HepG2 (cell line): Measurements from ENCODE around the gene MAPK11. TPM values are rescaled to one million over a fixed set of nuclear protein-coding genes. Genes with fewer than 3 reads are reported as not detected.
A peak's percentile ranks its signal among the peaks of the same experiment; 100 is the strongest.

Experiments used
- EED ChIP-seq: sonication (generic); formaldehyde crosslinking; IDR thresholded peaks from 2 replicates; pipeline ENCODE4 v1.5.0; 2020; ENCODE audit warnings: mild to moderate bottlenecking, missing genetic modification reagents
- EHMT2 ChIP-seq: fragments of 200-600 bp; sonication (generic); IDR thresholded peaks from 2 replicates; pipeline ENCODE4 v1.7.0; 2017; ENCODE audit warnings: antibody characterized with exemption, low read depth, low read length, borderline replicate concordance
- ISX ChIP-seq: sonication (generic); formaldehyde crosslinking; conservative IDR thresholded peaks from 2 replicates; pipeline ENCODE4 v1.5.0; 2020; ENCODE audit warnings: missing genetic modification reagents
- LRRFIP1 ChIP-seq: sonication (generic); formaldehyde crosslinking; conservative IDR thresholded peaks from 2 replicates; pipeline ENCODE4 v1.4.0; 2020; ENCODE audit warnings: missing genetic modification reagents
- NBN ChIP-seq: fragments of 450-650 bp; conservative IDR thresholded peaks from 2 replicates; pipeline ENCODE4 v1.6.1; 2017
- PHF21A ChIP-seq: sonication (generic); formaldehyde crosslinking; IDR thresholded peaks from 2 replicates; pipeline ENCODE4 v1.5.0; 2020; ENCODE audit warnings: mild to moderate bottlenecking, missing genetic modification reagents
- SCMH1 ChIP-seq: sonication (generic); formaldehyde crosslinking; IDR thresholded peaks from 2 replicates; pipeline ENCODE4 v1.9.0; 2021; ENCODE audit warnings: missing genetic modification reagents, mild to moderate bottlenecking, borderline replicate concordance
- SMAD3 ChIP-seq: sonication (generic); formaldehyde crosslinking; IDR thresholded peaks from 2 replicates; pipeline ENCODE4 v1.4.0; 2020; ENCODE audit warnings: missing genetic modification reagents
- TBX2 ChIP-seq: sonication (generic); formaldehyde crosslinking; IDR thresholded peaks from 2 replicates; pipeline ENCODE4 v1.5.0; 2020; ENCODE audit warnings: missing genetic modification reagents, mild to moderate bottlenecking, borderline replicate concordance
- ZBTB3 ChIP-seq: sonication (generic); formaldehyde crosslinking; IDR thresholded peaks from 2 replicates; pipeline ENCODE4 v1.4.0; 2020; ENCODE audit warnings: low read depth, mild to moderate bottlenecking, moderate library complexity, missing genetic modification reagents, borderline replicate concordance
- ZBTB42 ChIP-seq: sonication (generic); formaldehyde crosslinking; IDR thresholded peaks from 2 replicates; pipeline ENCODE4 v1.5.0; 2020; ENCODE audit warnings: mild to moderate bottlenecking, missing genetic modification reagents
- ZBTB8A ChIP-seq: sonication (generic); formaldehyde crosslinking; IDR thresholded peaks from 2 replicates; pipeline ENCODE4 v1.4.0; 2020; ENCODE audit warnings: mild to moderate bottlenecking, low read depth, missing genetic modification reagents, borderline replicate concordance
- ZNF12 ChIP-seq: sonication (generic); formaldehyde crosslinking; IDR thresholded peaks from 2 replicates; pipeline ENCODE4 v1.5.0; 2020; ENCODE audit warnings: missing genetic modification reagents
- ZNF256 ChIP-seq: sonication (generic); formaldehyde crosslinking; conservative IDR thresholded peaks from 2 replicates; pipeline ENCODE4 v1.4.0; 2020; ENCODE audit warnings: missing genetic modification reagents
- ZNF260 ChIP-seq: sonication (generic); formaldehyde crosslinking; IDR thresholded peaks from 2 replicates; pipeline ENCODE4 v1.4.0; 2020; ENCODE audit warnings: missing genetic modification reagents, low read depth, mild to moderate bottlenecking, borderline replicate concordance
- ZNF263 ChIP-seq: sonication (generic); formaldehyde crosslinking; IDR thresholded peaks from 2 replicates; pipeline ENCODE4 v1.4.0; 2020; ENCODE audit warnings: missing genetic modification reagents
- ZNF33B ChIP-seq: sonication (generic); formaldehyde crosslinking; IDR thresholded peaks from 2 replicates; pipeline ENCODE4 v1.5.1; 2020; ENCODE audit warnings: mild to moderate bottlenecking, missing genetic modification reagents
- ZNF501 ChIP-seq: sonication (generic); formaldehyde crosslinking; IDR thresholded peaks from 2 replicates; pipeline ENCODE4 v1.5.1; 2020; ENCODE audit warnings: mild to moderate bottlenecking, moderate library complexity, missing genetic modification reagents
- ZNF512 ChIP-seq: sonication (generic); formaldehyde crosslinking; IDR thresholded peaks from 2 replicates; pipeline ENCODE4 v1.4.0; 2020; ENCODE audit warnings: mild to moderate bottlenecking, missing genetic modification reagents
- ZNF543 ChIP-seq: sonication (generic); formaldehyde crosslinking; IDR thresholded peaks from 2 replicates; pipeline ENCODE4 v1.4.0; 2020; ENCODE audit warnings: mild to moderate bottlenecking, missing genetic modification reagents
- ZNF597 ChIP-seq: sonication (generic); formaldehyde crosslinking; IDR thresholded peaks from 2 replicates; pipeline ENCODE4 v1.5.0; 2020; ENCODE audit warnings: missing genetic modification reagents
- ZNF652 ChIP-seq: IDR thresholded peaks from 2 replicates; pipeline ENCODE4 v1.6.1; 2016; ENCODE audit warnings: low read depth, borderline replicate concordance
- ZNF737 ChIP-seq: sonication (generic); formaldehyde crosslinking; IDR thresholded peaks from 2 replicates; pipeline ENCODE4 v1.5.0; 2020; ENCODE audit warnings: missing genetic modification reagents, mild to moderate bottlenecking, borderline replicate concordance
- ZSCAN5A ChIP-seq: sonication (generic); formaldehyde crosslinking; IDR thresholded peaks from 2 replicates; pipeline ENCODE4 v1.8.0; 2022; ENCODE audit warnings: mild to moderate bottlenecking, missing genetic modification reagents, borderline replicate concordance
- polyA plus RNA-seq, 8 experiments: library from polyadenylated mRNA; depleted of rRNA in 3 of 8; stranded (reverse) in 7 of 8; unstranded in 1 of 8; fragments of >200 nt; fragmentation: Illumina TruSeq in 4 of 8; extraction: Trizol in 4 of 8; gene quantifications; 2 replicates each; pipeline versions ENCODE4 v1.2.1 to v1.2.3, GENCODE V29; 2011 to 2016; ENCODE audit warnings: low read depth in 4 of 8, missing spikeins in 1 of 8, mixed read lengths in 1 of 8; ENCODE audit not compliant: insufficient read depth in 1 of 8
- total RNA-seq, 5 experiments: library from RNA; depleted of rRNA; stranded (reverse); fragments of >200 nt; fragmentation: Illumina TruSeq; extraction: Trizol; gene quantifications; 2 replicates each; pipeline ENCODE4 v1.2.3, GENCODE V29; 2016; ENCODE audit warnings: low read depth in 1 of 5

MAPK11 gene
- total and polyA plus RNA-seq, 2 of the 13 experiments (the other 11 are each of a cell fraction or from before 2014, with no cell fraction given), result 0.15 to 0.17 TPM

DNA sequence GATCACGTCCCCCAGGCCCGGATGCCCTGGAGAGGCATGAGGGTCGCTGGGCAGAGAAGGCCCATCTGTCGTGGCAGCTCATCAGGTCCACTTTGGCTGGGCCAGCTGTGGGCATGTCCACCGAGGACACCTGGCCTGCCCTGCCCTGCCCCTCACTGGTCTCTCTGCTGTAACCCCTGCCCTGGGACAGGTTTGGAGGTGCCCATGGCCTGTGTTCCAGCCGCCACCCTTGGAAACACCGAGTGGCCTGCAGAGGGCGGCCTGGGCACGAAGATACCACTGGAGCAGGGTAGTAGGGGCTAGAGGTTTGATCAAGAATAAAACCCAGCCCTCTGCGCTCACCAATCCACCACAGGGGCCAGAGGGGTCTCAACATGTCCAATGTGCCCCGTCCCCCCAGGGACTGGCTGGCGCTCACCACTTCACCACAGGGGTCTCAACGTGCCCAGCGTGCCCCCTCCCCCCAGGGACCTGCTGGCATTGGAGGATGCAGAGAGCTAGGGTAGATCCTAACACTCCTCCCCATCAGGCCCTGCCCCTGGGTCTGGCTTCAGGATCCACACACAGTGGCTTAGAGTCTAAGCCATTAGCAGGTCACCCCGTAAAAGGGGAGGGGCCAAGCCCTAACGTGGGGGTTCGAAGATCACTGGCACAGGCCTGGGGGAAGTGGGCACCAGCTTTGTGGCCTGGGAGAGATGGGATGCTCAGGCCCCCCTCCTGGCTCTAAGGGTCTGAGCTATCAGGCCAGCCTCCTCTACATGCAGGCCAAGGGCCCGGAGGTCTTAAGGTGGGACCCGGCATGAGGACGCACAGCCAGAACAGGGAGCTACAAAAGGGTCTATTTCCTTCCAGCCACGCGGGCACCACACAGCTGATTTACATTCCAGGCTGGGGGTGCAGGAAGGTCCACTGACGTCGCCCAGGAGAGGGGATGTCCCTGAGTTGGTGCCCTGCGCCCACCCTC lies 17.8 kb downstream of the MAPK11 start (continued):
- TF ChIP-seq SMAD3 (CRISPR knock-in tag), result no peak
- TF ChIP-seq TBX2, result 0 out of 2 replicates have a peak, but pooled peaks have one; percentile 27
- TF ChIP-seq ZNF33B, result no peak
- no peak for TF ChIP-seq ZBTB8A
- TF ChIP-seq NBN, result no peak
- TF ChIP-seq ZNF543 (CRISPR knock-in tag), result peak; percentile 5; the same call in 1 of the 2 replicates
- TF ChIP-seq ZNF512 (CRISPR knock-in tag), result no peak
- no peak for TF ChIP-seq ISX (CRISPR knock-in tag)
- TF ChIP-seq ZNF263, result 0 out of 2 replicates have a peak, but pooled peaks have one; percentile 14
- no peak for TF ChIP-seq ZNF260 (CRISPR knock-in tag)
- no peak for TF ChIP-seq ZNF501
- no peak for TF ChIP-seq ZNF597 (CRISPR knock-in tag)
- TF ChIP-seq SCMH1 (CRISPR knock-in tag), result no peak
- TF ChIP-seq ZNF737 (CRISPR knock-in tag), result no peak
- no peak for TF ChIP-seq EHMT2
- no peak for TF ChIP-seq ZNF12 (CRISPR knock-in tag)
- TF ChIP-seq ZBTB42 (CRISPR knock-in tag), result no peak
- no peak for TF ChIP-seq ZSCAN5A
- TF ChIP-seq ZNF256, result no peak
- no peak for TF ChIP-seq EED (CRISPR knock-in tag)
- TF ChIP-seq LRRFIP1 (CRISPR knock-in tag), result no peak
- TF ChIP-seq PHF21A (CRISPR knock-in tag), result no peak
- TF ChIP-seq ZNF652 (CRISPR knock-in tag), result no peak
- TF ChIP-seq ZBTB3 (CRISPR knock-in tag), result no peak
